Hepatocyte (in vitro differentiated cells): ENCODE results near the gene RPS6KA2. TPM values are rescaled to one million over a fixed set of nuclear protein-coding genes. Genes with fewer than 3 reads are reported as not detected.

ENCODE experiments used
- DNase-seq: peaks from one replicate; pipeline ENCODE4 v3.0.0-alpha.2; 2016; ENCODE audit warnings: low spot score
- H2AFZ ChIP-seq: fragments of 200-600 bp; sonication (generic); 2 replicates; pipeline ENCODE4 v1.6.0; 2016; ENCODE audit warnings: antibody characterized with exemption, mild to moderate bottlenecking
- H3K27ac ChIP-seq: fragments of 200-600 bp; sonication (generic); 2 replicates; pipeline ENCODE4 v1.5.1; 2016; ENCODE audit warnings: mild to moderate bottlenecking
- H3K27me3 ChIP-seq: fragments of 200-600 bp; sonication (generic); 2 replicates; pipeline ENCODE4 v1.6.1; 2016
- H3K36me3 ChIP-seq: fragments of 200-600 bp; sonication (generic); replicated peaks from 2 replicates; pipeline ENCODE4 v1.5.1; 2016; ENCODE audit warnings: low read depth; ENCODE audit not compliant: insufficient read depth
- H3K4me1 ChIP-seq: fragments of 200-600 bp; sonication (generic); 2 replicates; pipeline ENCODE4 v1.5.1; 2016; ENCODE audit warnings: mild to moderate bottlenecking, moderate library complexity; ENCODE audit not compliant: insufficient read depth
- H3K4me2 ChIP-seq: fragments of 200-600 bp; sonication (generic); 2 replicates; pipeline ENCODE4 v1.6.0; 2016
- H3K4me3 ChIP-seq: fragments of 200-600 bp; sonication (generic); 2 replicates; pipeline ENCODE4 v1.5.1; 2016; ENCODE audit warnings: mild to moderate bottlenecking
- H3K79me2 ChIP-seq: fragments of 200-600 bp; sonication (generic); 2 replicates; pipeline ENCODE4 v1.6.0; 2017; ENCODE audit warnings: mild to moderate bottlenecking
- H3K9me2 ChIP-seq: fragments of 200-600 bp; sonication (generic); replicated peaks from 2 replicates; pipeline ENCODE4 v1.6.0; 2017; ENCODE audit warnings: mild to moderate bottlenecking; ENCODE audit not compliant: insufficient read depth
- H3K9me3 ChIP-seq: fragments of 200-600 bp; sonication (generic); 2 replicates; pipeline ENCODE4 v1.5.1; 2016; ENCODE audit warnings: low read depth, mild to moderate bottlenecking
- H4K20me1 ChIP-seq: fragments of 200-600 bp; sonication (generic); 2 replicates; pipeline ENCODE4 v1.6.0; 2016; ENCODE audit warnings: mild to moderate bottlenecking; ENCODE audit not compliant: insufficient read depth, poor library complexity, severe bottlenecking
- CTCF ChIP-seq: fragments of 200-600 bp; sonication (generic); IDR thresholded peaks from 2 replicates; pipeline ENCODE4 v1.5.1; 2016; ENCODE audit warnings: antibody characterized with exemption, mild to moderate bottlenecking; ENCODE audit not compliant: poor library complexity
- EZH2 ChIP-seq: fragments of 200-600 bp; sonication (generic); IDR thresholded peaks from 2 replicates; pipeline ENCODE4 v1.6.1; 2016; ENCODE audit warnings: antibody characterized with exemption, mild to moderate bottlenecking, borderline replicate concordance
- EZH2phosphoT487 ChIP-seq: fragments of 200-600 bp; sonication (generic); IDR thresholded peaks from one replicate; pipeline ENCODE4 v1.6.1; 2018; ENCODE audit warnings: antibody characterized with exemption, mild to moderate bottlenecking, low read depth, moderate library complexity; ENCODE audit not compliant: unreplicated experiment, severe bottlenecking
- WGBS: methylation state at CpG from one replicate; pipeline ENCODE4 v1.1.6; 2016; ENCODE audit warnings: low lambda C conversion rate; ENCODE audit errors: missing lambda C conversion rate; 5-methylcytosine and 5-hydroxymethylcytosine counted together
- polyA plus RNA-seq: library from polyadenylated mRNA; unstranded; fragments of >200 nt; fragmentation: Nextera tagmentation; extraction: Ambion mirVana; gene quantifications from 2 replicates; pipeline ENCODE4 v1.2.1, GENCODE V29; 2016
- total RNA-seq: library from RNA; depleted of rRNA; stranded (reverse); fragments of >200 nt; gene quantifications from 2 replicates; pipeline ENCODE4 v1.2.3, GENCODE V29; 2014

The RPS6KA2 gene
- total and polyA plus RNA-seq, 2 experiments from 2014 or later, result 27.7 to 29.2 TPM

- WGBS, result 92% methylated on average over 13 of the region's 13 CpGs
- no peak overlapping the region for H2AFZ ChIP-seq
- no peaks in the 10 kb centered on the region for H4K20me1 ChIP-seq
- H3K4me1 ChIP-seq, result no peaks in the 10 kb centered on the region
- H3K27ac ChIP-seq, result no peak overlapping the region
- DNase-seq, result no peak
- no peaks in the 10 kb centered on the region for H3K27me3 ChIP-seq
- no peak overlapping the region for H3K4me3 ChIP-seq
- H3K4me2 ChIP-seq, result no peak overlapping the region
- no peaks in the 10 kb centered on the region for H3K9me3 ChIP-seq
- no peaks in the 10 kb centered on the region for H3K36me3 ChIP-seq
- no peaks in the 10 kb centered on the region for H3K79me2 ChIP-seq
- TF ChIP-seq EZH2phosphoT487, result no peak
- no peak for TF ChIP-seq EZH2
- no peak for TF ChIP-seq CTCF
- H3K9me2 ChIP-seq, result no peaks in the 10 kb centered on the region
Measured at GRCh38 chr6:166448432-166448831, 178.6 kb downstream of the RPS6KA2 start.

GRCh38 chr6:166446567-166447065, 180.4 kb downstream of the RPS6KA2 start:
- peak; percentile 64 for DNase-seq
- H3K79me2 ChIP-seq, result no peaks in the 10 kb centered on the region
- no peaks in the 10 kb centered on the region for H3K36me3 ChIP-seq
- H3K27ac ChIP-seq, result peak overlapping the region; percentile 87
- H3K4me3 ChIP-seq, result no peak overlapping the region
- H3K27me3 ChIP-seq, result no peaks in the 10 kb centered on the region
- no peak overlapping the region for H3K4me2 ChIP-seq
- H3K4me1 ChIP-seq, result no peaks in the 10 kb centered on the region
- no peak for TF ChIP-seq EZH2phosphoT487
- no peak for TF ChIP-seq CTCF
- no peak for TF ChIP-seq EZH2
- 75% methylated on average over 11 of the region's 11 CpGs for WGBS
- H2AFZ ChIP-seq, result no peak overlapping the region
- no peaks in the 10 kb centered on the region for H3K9me2 ChIP-seq
- no peaks in the 10 kb centered on the region for H3K9me3 ChIP-seq
- no peaks in the 10 kb centered on the region for H4K20me1 ChIP-seq

- DNase-seq, result no peak
- H3K4me2 ChIP-seq, result no peak overlapping the region
- H4K20me1 ChIP-seq, result no peaks in the 10 kb centered on the region
- no peaks in the 10 kb centered on the region for H3K9me2 ChIP-seq
- TF ChIP-seq EZH2 (no peak), CTCF (no peak), EZH2phosphoT487 (no peak)
- H3K4me1 ChIP-seq, result no peaks in the 10 kb centered on the region
- H2AFZ ChIP-seq, result no peak overlapping the region
- no peaks in the 10 kb centered on the region for H3K36me3 ChIP-seq
- no peaks in the 10 kb centered on the region for H3K27me3 ChIP-seq
- H3K4me3 ChIP-seq, result no peak overlapping the region
- H3K9me3 ChIP-seq, result no peaks in the 10 kb centered on the region
- H3K27ac ChIP-seq, result peak overlapping the region; percentile 87
- 88% methylated on average over 13 of the region's 13 CpGs for WGBS
- H3K79me2 ChIP-seq, result no peaks in the 10 kb centered on the region
Measured at GRCh38 chr6:166446146-166446545, 180.9 kb downstream of the RPS6KA2 start.

- Histone ChIP-seq H3K4me1 (no peaks in the 10 kb centered on the region), H3K4me2 (no peak overlapping the region), H3K79me2 (no peaks in the 10 kb centered on the region), H3K9me3 (no peaks in the 10 kb centered on the region), H3K9me2 (no peaks in the 10 kb centered on the region), H3K27ac (no peak overlapping the region), H4K20me1 (no peaks in the 10 kb centered on the region), H2AFZ (no peak overlapping the region), H3K4me3 (no peak overlapping the region), H3K36me3 (no peaks in the 10 kb centered on the region), H3K27me3 (no peaks in the 10 kb centered on the region)
- TF ChIP-seq EZH2phosphoT487, result no peak
- no peak for TF ChIP-seq CTCF
- TF ChIP-seq EZH2, result no peak
- WGBS, result 98% methylated on average over 15 of the region's 15 CpGs
- DNase-seq, result no peak
Measured at GRCh38 chr6:166444446-166444845, 182.6 kb downstream of the RPS6KA2 start.
